Testis (tissue), 2 donors: Measurements from ENCODE around the gene NLRP12.
"Not testable (repeated sequence)": the region's sequence is repeated elsewhere in the genome, so short reads cannot be mapped to it uniquely, and the experiment has no call there.

Source experiments
- CTCF ChIP-seq, 3 experiments: fragments of 450-650 bp in 2 of 3; fragments of 200-600 bp in 1 of 3; sonication (generic) in 1 of 3; IDR thresholded peaks; one replicate each; pipeline ENCODE4 v1.5.1; 2016 to 2019; ENCODE audit warnings: antibody characterized with exemption in 3 of 3, mild to moderate bottlenecking in 2 of 3, moderate library complexity in 1 of 3
- POLR2A ChIP-seq: fragments of 450-650 bp; IDR thresholded peaks from one replicate; pipeline ENCODE4 v1.6.1; 2017; ENCODE audit warnings: antibody characterized with exemption, mild to moderate bottlenecking, moderate library complexity

GRCh38 chr19:53832861-53833260 is 8.7 kb upstream of the NLRP12 start:
- TF ChIP-seq CTCF (IDR thresholded peaks at IDR 0.05); POLR2A: not testable (repeated sequence)
